A172 (cell line): ENCODE data around the gene SPINK4. TPM values are rescaled to one million over a fixed set of nuclear protein-coding genes. Genes with fewer than 3 reads are reported as not detected.

Experiments used
- DNase-seq: peaks from one replicate; pipeline ENCODE4 v3.0.0-alpha.2; 2015; ENCODE audit warnings: low spot score
- total RNA-seq: library from RNA; depleted of rRNA; stranded (reverse); fragments of >200 nt; shearing (Covaris generic); gene quantifications from 2 replicates; pipeline ENCODE4 v1.2.3, GENCODE V29; 2014; rRNA removed

Gene SPINK4, protein sequence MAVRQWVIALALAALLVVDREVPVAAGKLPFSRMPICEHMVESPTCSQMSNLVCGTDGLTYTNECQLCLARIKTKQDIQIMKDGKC
- total RNA-seq: not detected in 2 replicates

DNA sequence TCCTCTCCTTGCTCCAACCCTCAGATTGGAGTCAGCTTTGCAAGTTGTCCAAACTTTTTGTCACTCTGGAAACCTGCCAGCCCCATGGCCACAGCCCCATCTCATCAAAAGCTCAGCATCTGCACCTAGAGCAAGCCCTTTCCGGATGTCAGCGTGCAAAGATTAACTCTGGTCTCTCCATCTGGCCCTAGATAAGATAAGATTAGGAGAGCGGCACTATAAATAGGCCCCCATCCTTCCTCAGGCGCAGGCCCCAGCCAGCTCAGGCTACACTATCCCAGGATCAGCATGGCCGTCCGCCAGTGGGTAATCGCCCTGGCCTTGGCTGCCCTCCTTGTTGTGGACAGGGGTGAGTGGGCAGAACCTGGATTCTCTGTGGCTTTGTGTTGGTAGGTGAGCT lies at the start of gene SPINK4:
Gene SPINK4 (plus strand): TSS at position 247 of the 400 bp plus-strand sequence. CDS start 42 bp downstream, at position 289.
- peak; percentile 72 for DNase-seq

- no peak for DNase-seq
These were observed 47.3 kb upstream of the SPINK4 start for GRCh38 chr9:33192493-33193255.

DNA sequence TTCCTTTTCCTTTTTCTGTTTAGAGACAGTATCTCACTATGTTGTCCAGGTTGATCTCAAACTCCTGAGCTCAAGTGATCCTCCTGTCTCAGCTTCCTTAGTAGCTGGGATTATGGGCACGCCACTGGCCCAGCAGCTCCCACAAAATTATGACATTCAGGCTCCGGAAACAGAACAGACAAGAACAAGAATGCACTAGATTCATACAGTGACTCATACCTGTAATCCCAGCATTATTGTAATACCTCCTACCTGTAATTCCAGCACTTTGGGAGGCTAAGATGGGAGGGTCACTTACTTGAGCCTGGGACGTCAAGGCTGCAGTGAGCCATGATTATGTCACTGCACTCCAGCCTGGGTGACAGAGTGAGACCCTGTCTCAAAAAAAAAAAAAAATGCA lies 46.1 kb upstream of the SPINK4 start:
- DNase-seq: no peak

GRCh38 chr9:33196736-33197135 lies 43.2 kb upstream of the SPINK4 start:
- DNase-seq: no peak

DNA sequence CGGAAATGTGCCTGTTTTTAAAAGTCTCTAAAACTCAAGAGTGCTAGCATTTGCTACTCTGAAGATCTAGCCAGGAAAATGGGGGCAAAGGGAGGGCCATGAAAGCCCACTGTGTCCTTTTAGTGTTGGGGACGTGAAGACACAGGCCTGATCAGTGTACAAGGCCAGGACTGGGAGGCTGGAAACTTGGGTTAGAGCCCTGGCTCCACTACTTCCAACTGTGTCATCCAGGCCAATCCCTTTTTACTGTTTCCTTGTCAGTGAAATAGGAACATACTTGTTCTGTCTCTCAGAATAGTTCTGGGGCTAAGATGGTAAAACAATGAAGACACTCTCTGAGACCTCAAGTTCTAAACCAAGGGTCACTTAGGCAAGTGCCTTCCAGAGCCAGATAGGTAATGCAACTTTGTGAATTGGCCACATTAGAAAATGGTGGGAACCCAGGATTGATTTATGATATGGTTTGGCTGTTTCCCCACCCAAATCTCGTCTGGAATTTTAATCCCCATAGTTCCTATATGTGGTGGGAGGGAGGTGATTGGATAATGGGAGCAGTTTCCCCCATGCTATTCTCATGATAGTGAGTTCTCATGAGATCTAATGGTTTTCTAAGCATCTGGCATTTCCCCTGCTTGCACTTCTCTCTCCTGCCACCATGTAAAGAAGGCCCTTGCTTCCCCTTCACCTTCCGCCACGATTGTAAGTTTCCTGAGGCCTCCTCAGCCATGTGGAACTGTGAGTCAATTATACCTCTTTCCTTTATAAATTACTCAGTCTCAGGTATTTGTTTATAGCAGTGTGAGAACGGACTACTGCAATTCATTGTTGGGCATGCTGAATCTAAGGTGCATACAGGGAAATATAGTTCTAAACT lies 42.5 kb upstream of the SPINK4 start:
- DNase-seq: no peak

DNA sequence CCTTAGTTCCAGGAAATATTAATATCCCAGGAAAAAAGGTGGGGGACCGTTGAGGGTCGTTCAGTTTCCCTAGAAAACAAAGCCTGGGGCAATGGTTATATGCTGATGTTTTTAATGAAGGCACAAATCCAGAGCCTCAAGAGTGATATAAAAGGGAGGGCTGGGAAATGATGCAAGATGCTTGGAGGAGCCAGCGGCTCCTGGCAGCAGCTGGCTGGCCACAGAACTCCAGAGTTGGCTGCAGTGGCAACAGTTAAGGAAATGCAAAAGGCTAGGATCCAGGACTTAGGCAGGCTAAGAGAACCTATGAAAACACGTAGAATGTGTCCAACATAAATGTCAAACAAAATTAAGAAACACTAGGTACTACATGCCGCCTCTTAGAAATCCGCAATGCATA lies 41.8 kb upstream of the SPINK4 start:
- DNase-seq: no peak

- no peak for DNase-seq
These were observed 37.9 kb upstream of the SPINK4 start for GRCh38 chr9:33202018-33202417.

DNA sequence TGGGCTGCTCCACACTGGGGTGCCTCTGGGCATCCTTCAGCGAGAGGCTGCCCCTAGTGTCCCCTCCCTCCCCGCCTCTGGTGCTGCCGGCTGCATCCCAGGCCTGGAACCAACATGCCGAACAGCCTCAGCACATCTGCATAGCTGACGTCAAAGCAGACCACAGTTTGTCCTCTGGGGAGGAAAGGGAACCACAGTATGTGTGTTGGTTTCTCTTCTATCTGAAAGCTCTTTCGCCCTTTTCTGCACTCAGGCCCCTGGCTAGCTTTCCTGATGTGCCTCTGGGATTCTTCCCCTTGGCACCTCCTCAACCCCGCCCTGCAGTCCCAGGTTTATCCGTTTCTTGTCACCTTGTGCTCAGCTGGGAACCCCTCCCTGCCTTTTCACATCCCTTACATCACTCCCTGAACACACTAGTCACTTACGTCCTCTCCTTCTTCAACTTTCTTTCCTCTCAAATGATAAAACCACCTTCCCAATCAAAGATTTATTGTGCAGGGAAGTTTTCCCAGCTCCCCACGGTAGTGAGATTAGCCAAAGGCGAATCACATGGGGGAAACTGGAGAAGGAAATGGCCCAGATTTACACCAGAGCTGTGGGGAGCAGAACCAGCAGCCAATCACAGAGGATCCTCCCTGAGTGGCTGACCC lies 37.3 kb upstream of the SPINK4 start:
- no peak for DNase-seq

GRCh38 chr9:33209394-33209793 lies 30.6 kb upstream of the SPINK4 start:
- no peak for DNase-seq

GRCh38 chr9:33210006-33210715 lies 29.8 kb upstream of the SPINK4 start:
- no peak for DNase-seq

DNA sequence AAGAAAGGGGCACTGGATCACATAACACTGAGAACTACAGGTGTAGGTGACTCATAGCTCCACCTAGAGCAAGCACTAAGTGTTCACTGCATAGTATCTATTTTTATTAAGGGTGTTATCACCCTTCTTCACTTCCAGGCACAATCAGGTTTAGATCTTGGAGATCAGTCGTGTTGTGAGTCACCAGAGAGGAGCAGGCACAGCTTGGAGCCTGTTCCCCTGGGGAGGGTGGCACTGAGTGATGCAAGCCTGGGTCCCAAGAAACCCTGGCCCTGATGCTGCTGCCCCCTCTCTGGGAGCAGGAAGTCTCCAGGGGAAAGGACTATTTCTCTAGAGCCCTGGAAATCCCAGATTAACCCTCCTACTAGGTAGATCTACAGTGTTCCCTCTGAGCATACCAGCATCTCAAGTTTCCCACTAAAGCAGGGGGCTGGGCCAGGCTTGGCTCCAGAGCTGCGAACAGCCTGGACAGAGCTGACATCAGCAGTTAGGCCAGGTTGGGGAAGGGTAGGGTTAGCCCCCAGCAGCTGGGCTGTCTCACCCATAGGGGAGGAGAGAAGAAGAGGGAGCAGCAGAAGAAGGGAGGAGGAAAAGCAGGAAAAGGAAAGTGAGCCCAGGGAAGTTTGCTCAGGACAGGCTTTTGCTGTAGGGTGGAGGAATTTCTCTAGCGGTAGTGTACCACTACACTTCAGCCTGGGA lies 28.1 kb upstream of the SPINK4 start:
- DNase-seq: peak; percentile 40

DNA sequence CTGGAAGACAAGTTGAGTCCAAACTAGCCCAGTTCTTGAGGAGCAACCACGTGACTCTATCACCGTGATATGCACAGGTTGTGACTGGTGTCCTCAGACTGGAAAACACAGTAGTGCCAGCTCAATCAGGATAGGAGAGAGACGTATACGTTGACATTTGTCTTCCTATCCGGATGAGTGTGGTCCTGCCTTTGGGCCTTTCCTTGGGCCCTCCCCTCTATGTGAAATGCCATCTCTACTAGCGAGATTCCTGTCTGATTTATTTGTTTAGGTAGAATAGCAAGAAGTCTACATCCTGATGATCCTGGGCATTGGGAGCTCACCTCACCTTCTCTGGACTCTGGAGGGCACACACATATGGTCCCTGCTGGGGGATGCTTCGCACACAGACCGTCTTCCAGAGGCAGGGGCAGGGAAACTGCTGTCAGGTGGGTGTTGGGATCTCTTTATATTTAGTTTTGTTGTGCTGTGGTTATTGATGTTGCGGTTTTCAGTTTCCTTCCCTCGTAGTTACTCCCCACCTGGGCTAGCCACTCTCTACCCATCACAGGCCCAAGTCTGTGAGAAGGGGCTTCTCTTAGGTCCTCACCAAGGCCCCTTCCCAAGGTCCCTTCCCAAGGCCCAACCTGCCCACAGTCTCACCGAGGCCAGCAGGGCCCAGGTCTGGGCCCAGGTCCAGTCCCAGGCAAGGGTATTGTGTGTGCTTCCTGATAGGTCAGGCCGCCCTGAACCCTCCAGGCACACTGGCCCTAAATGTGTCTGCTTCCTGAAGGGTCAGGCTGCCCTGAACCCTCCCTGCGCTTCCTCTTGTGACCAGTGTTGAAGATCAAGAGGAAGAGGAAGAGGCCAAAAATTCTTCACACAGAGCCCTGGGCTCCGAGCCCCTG lies 19.0 kb upstream of the SPINK4 start:
- DNase-seq: no peak

DNA sequence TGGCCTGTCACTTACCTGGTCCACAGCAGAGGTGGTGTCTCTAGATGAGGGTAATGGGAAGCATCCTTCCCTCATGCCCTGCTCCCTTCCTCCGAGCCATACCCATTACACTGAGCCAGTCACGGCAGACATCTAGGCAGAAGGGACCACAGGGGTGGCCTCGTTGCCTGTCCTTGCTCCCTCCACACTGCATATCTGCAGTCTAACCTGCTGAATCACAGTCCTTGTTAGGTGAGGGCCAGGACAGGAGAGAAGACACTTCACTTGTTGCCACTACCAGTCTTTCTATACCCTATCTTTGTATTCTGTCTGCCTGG lies 18.4 kb upstream of the SPINK4 start:
- DNase-seq: no peak

DNA sequence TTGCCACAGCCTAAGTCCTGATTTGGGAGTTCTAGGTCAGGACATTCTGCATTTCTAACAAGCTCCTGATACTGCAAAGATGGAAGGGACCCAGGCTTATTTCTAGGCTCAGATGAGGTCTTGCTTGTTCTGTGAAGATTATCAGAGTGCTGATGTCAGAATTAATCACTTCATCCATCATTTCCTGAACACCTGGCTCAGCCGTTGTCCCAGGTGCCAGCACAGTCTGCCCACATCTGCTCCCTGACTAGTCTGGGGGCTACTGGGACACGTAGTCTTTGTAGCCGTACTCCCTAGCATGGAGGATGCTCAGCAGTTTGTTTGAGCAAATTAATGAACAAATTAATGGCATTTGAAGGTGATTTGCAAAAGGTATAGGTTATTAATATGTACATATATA lies 17.9 kb upstream of the SPINK4 start:
- no peak for DNase-seq

DNA sequence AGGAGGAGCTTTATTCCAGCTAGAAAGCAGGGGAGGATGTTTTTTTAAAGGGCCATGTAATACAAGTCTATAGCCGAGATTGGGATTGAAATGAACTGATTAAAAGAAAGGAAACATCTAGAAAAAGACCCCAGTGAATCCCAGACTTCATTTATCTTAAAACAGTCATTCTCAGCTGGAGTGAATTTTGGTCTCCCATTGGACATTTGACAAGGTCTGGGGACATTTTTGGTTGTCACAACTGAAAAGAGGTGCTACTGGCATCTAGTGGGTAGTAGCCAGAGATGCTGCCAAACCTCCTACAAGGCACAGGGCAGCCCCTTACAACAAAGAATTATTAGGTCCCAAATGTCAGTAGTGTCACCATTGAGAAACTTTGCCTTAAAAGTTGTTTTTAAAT lies 16.3 kb upstream of the SPINK4 start:
- DNase-seq: no peak

DNA sequence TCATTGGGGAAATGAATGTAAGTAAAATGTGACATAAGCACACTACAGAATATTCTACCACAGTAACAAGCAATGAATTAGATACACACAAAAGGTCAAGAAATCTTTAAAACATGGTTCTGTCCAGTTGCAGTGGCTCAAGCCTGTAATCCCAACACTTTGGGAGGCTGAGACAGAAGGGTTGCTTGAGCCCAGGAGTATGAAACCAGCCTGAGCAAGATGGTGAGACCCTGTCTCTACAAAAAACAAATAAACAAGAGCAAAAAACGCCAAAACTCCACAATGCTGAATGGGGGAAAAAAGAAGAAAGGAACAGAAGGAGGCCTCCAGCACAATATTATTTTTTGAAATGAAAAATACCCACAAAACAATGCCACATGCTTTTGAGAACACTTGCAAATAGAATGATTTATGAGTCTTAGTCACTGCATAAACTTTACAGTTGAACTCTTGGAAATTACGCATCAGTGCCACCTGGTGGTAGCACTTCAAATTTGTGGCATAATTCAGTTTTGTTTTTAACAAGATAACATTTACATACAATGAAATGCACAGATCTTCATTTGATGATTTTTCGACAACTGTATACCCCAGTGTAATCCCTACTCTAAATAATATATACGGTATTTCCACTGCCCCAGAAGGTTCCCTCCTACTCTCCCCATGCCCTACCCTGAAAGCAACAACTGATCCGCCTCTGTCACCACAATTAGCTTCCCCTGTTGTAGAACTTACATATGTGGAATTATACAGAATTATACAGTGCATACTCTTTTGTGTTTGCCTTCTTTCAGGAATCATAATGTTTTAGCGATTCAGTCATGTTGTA lies 14.4 kb upstream of the SPINK4 start:
- DNase-seq: peak; percentile 69

DNA sequence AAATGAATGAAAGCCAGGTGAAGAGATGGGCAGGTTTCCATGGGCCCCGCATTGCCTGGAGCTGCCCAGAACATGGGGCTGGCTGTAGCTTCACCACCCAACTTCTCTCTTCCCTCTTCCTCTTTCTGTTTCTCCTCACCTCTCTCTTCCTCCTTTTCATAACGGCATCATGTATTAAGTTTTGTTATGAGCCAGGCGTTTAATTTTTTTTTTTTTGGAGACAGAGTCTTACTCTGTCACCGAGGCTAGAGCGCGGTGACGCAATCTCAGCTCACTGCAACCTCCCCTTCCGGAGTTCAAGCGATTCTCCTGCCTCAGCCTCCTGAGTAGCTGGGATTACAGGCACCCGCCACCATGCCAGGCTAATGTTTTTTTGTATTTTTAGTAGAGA lies 13.0 kb upstream of the SPINK4 start:
- DNase-seq: no peak

GRCh38 chr9:33227741-33228140 lies 12.2 kb upstream of the SPINK4 start:
- DNase-seq: no peak

DNA sequence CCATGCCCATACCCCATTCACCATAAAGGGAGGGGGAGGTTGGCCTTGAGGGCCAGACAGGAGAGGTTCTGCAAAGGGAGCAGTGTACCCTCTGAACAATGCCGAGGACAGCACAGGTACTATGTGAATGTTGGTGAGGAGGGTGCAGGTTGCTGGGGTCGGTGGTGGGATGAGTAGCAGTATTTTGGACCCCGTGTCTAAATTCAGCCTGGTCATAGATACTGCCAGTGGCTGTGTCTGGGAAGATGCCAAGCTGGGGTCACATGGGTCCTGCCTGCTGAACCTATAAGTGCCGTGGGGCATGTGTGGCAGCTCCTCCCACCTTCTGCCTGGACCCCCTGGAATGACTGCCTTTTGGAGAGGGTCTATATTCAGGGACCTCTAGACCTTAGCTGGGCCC lies 11.4 kb upstream of the SPINK4 start:
- DNase-seq: no peak
